Skeletal muscle satellite cell (primary cell): Measurements from ENCODE around the gene SYCP2.

Experiments
- H3K27me3 ChIP-seq: 2 replicates; pipeline ENCODE4 v1.7.0; 2013; ENCODE audit warnings: low read length; ENCODE audit not compliant: control insufficient read depth, insufficient read depth
- H3K36me3 ChIP-seq: 2 replicates; pipeline ENCODE4 v1.7.0; 2013; ENCODE audit warnings: mild to moderate bottlenecking, control low read depth, low read length; ENCODE audit not compliant: insufficient read depth
- H3K4me1 ChIP-seq: 2 replicates; pipeline ENCODE4 v1.7.0; 2013; ENCODE audit warnings: low read length; ENCODE audit not compliant: control insufficient read depth, insufficient read depth
- H3K4me2 ChIP-seq: 2 replicates; pipeline ENCODE4 v1.7.0; 2013; ENCODE audit warnings: mild to moderate bottlenecking, low read length
- H3K4me3 ChIP-seq: 2 replicates; pipeline ENCODE4 v1.7.0; 2013; ENCODE audit warnings: low read length
- H3K9ac ChIP-seq: 2 replicates; pipeline ENCODE4 v1.7.0; 2013; ENCODE audit warnings: mild to moderate bottlenecking, low read depth, low read length, moderate library complexity
- H3K9me3 ChIP-seq: replicated peaks from 2 replicates; pipeline ENCODE4 v1.7.0; 2013; ENCODE audit warnings: mild to moderate bottlenecking, control low read depth, low read length

Gene SYCP2

GRCh38 chr20:59832406-59833363 is 100.8 kb downstream of the SYCP2 start:
- Histone ChIP-seq H3K4me2 (no peak overlapping the region), H3K9me3 (no peaks in the 10 kb centered on the region), H3K4me1 (peaks cover 11% of the 10 kb centered on the region), H3K36me3 (no peaks in the 10 kb centered on the region), H3K9ac (no peak overlapping the region), H3K27me3 (peaks cover 49% of the 10 kb centered on the region), H3K4me3 (no peak overlapping the region)

GRCh38 chr20:59831916-59832270 is 101.5 kb downstream of the SYCP2 start:
- H3K4me3 ChIP-seq: no peak overlapping the region
- peaks cover 11% of the 10 kb centered on the region for H3K4me1 ChIP-seq
- H3K27me3 ChIP-seq: peaks cover 42% of the 10 kb centered on the region
- H3K9ac ChIP-seq: no peak overlapping the region
- no peaks in the 10 kb centered on the region for H3K36me3 ChIP-seq
- no peak overlapping the region for H3K4me2 ChIP-seq
- H3K9me3 ChIP-seq: no peaks in the 10 kb centered on the region

- H3K27me3 ChIP-seq: peaks cover 36% of the 10 kb centered on the region
- H3K4me2 ChIP-seq: no peak overlapping the region
- H3K4me1 ChIP-seq: peaks cover 11% of the 10 kb centered on the region
- H3K36me3 ChIP-seq: no peaks in the 10 kb centered on the region
- H3K9me3 ChIP-seq: no peaks in the 10 kb centered on the region
- H3K9ac ChIP-seq: no peak overlapping the region
- no peak overlapping the region for H3K4me3 ChIP-seq
These were observed 102.2 kb downstream of the SYCP2 start for GRCh38 chr20:59831024-59831915.

GRCh38 chr20:59830665-59831023 is 102.8 kb downstream of the SYCP2 start:
- Histone ChIP-seq H3K9me3 (no peaks in the 10 kb centered on the region), H3K27me3 (peaks cover 36% of the 10 kb centered on the region), H3K36me3 (no peaks in the 10 kb centered on the region), H3K9ac (no peak overlapping the region), H3K4me3 (no peak overlapping the region), H3K4me1 (peaks cover 5% of the 10 kb centered on the region), H3K4me2 (no peak overlapping the region)

- Histone ChIP-seq H3K4me2 (no peak overlapping the region), H3K4me3 (no peak overlapping the region), H3K27me3 (peaks cover 36% of the 10 kb centered on the region), H3K9ac (no peak overlapping the region), H3K9me3 (no peaks in the 10 kb centered on the region), H3K4me1 (no peaks in the 10 kb centered on the region), H3K36me3 (no peaks in the 10 kb centered on the region)
These were observed 103.4 kb downstream of the SYCP2 start for GRCh38 chr20:59829786-59830664.

- no peak overlapping the region for H3K9ac ChIP-seq
- H3K9me3 ChIP-seq: no peaks in the 10 kb centered on the region
- H3K4me2 ChIP-seq: no peak overlapping the region
- no peaks in the 10 kb centered on the region for H3K36me3 ChIP-seq
- no peak overlapping the region for H3K4me3 ChIP-seq
- no peaks in the 10 kb centered on the region for H3K4me1 ChIP-seq
- H3K27me3 ChIP-seq: peaks cover 28% of the 10 kb centered on the region
These were observed 104.2 kb downstream of the SYCP2 start for GRCh38 chr20:59829054-59829785.

GRCh38 chr20:59828125-59829053 is 105.0 kb downstream of the SYCP2 start:
- H3K4me3 ChIP-seq: no peak overlapping the region
- no peak overlapping the region for H3K9ac ChIP-seq
- H3K27me3 ChIP-seq: peaks cover 21% of the 10 kb centered on the region

GRCh38 chr20:59827138-59828056 is 106.0 kb downstream of the SYCP2 start:
- Histone ChIP-seq H3K27me3 (peaks cover 13% of the 10 kb centered on the region), H3K4me1 (no peaks in the 10 kb centered on the region), H3K4me3 (no peak overlapping the region), H3K9me3 (no peaks in the 10 kb centered on the region), H3K4me2 (no peak overlapping the region), H3K9ac (no peak overlapping the region), H3K36me3 (no peaks in the 10 kb centered on the region)

More at GRCh38 chr20:59828125-59829053, 105.0 kb downstream of the SYCP2 start:
- H3K4me2 ChIP-seq: no peak overlapping the region
- H3K4me1 ChIP-seq: no peaks in the 10 kb centered on the region
- no peaks in the 10 kb centered on the region for H3K9me3 ChIP-seq
- no peaks in the 10 kb centered on the region for H3K36me3 ChIP-seq

GRCh38 chr20:59825944-59826759 is 107.3 kb downstream of the SYCP2 start:
- no peaks in the 10 kb centered on the region for H3K36me3 ChIP-seq
- H3K4me3 ChIP-seq: no peak overlapping the region
- peaks cover 7% of the 10 kb centered on the region for H3K27me3 ChIP-seq
- H3K4me1 ChIP-seq: no peaks in the 10 kb centered on the region
- H3K9me3 ChIP-seq: no peaks in the 10 kb centered on the region
- no peak overlapping the region for H3K9ac ChIP-seq
- no peak overlapping the region for H3K4me2 ChIP-seq
